A549 (cell line): ENCODE data around the gene UHRF1. TPM values are rescaled to one million over a fixed set of nuclear protein-coding genes. Genes with fewer than 3 reads are reported as not detected.

ENCODE experiments used
- ATAC-seq, 2 experiments: fragments of 200-7000 bp in 1 of 2; fragments of >200 bp in 1 of 2; cut with Nextera tagmentation in 1 of 2; cut with Tn5 transposase in 1 of 2; 3 replicates each; pipeline versions ENCODE4 v1.8.0 to v1.9.1; 2018 to 2020; ENCODE audit warnings: mild to moderate bottlenecking in 1 of 2, moderate library complexity in 1 of 2
- CTCF ChIA-PET: fragments of 300-600 bp; sonication (Branson Sonifier 250); formaldehyde crosslinking; extraction: SDS; loops from one replicate; lab custom pipeline; 2021; ENCODE audit warnings: antibody characterized with exemption, inconsistent platforms; lab: Yijun Ruan, JAX
- POLR2A ChIA-PET: fragments of 350-600 bp; formaldehyde crosslinking; extraction: SDS; loops from one replicate; lab custom pipeline; 2021; ENCODE audit warnings: antibody characterized with exemption, inconsistent platforms; lab: Yijun Ruan, JAX
- DNase-seq, 2 experiments: peaks; one replicate each; pipeline versions ENCODE4 v3.0.0 to v3.0.0-alpha.2; 2011 to 2016; ENCODE audit warnings: low read depth in 1 of 2, low spot score in 1 of 2
- FAIRE-seq: peaks from 2 replicates; lab custom pipeline; 2011; peaks lifted over from hg19 to GRCh38; lab: Jason Lieb, UNC
- H3K27ac ChIP-seq, 2 experiments: fragments of >200 bp; sonication (Bioruptor Twin); formaldehyde crosslinking; 3 replicates each; pipeline ENCODE4 v1.5.1; 2016 to 2017
- H3K4me1 ChIP-seq: fragments of >200 bp; sonication (Bioruptor Twin); formaldehyde crosslinking; 3 replicates; pipeline ENCODE4 v1.6.1; 2016
- H3K4me2 ChIP-seq: fragments of >200 bp; sonication (Bioruptor Twin); formaldehyde crosslinking; 3 replicates; pipeline ENCODE4 v1.6.1; 2016
- H3K4me3 ChIP-seq: fragments of >200 bp; sonication (Bioruptor Twin); formaldehyde crosslinking; 3 replicates; pipeline ENCODE4 v1.5.1; 2016
- H3K9me3 ChIP-seq: fragments of >200 bp; sonication (Bioruptor Twin); formaldehyde crosslinking; 3 replicates; pipeline ENCODE4 v1.6.1; 2016
- ATOH8 ChIP-seq: fragments of 250-450 bp; sonication (Bioruptor Pico); IDR thresholded peaks from 2 replicates; pipeline ENCODE4 v1.5.0; 2020; ENCODE audit warnings: low read depth, mild to moderate bottlenecking, moderate library complexity
- CBX8 ChIP-seq: fragments of 200-600 bp; sonication (generic); IDR thresholded peaks from 2 replicates; pipeline ENCODE4 v1.6.1; 2016
- CEBPB ChIP-seq, 2 experiments: fragments of >200 bp in 1 of 2; sonication (Bioruptor Twin) in 1 of 2; formaldehyde crosslinking in 1 of 2; IDR thresholded peaks; 2 replicates each; pipeline ENCODE4 v1.6.1; 2012 to 2016
- CTCF ChIP-seq: fragments of >200 bp; sonication (Bioruptor Twin); formaldehyde crosslinking; IDR thresholded peaks from 3 replicates; pipeline ENCODE4 v1.5.1; 2016
- FOXS1 ChIP-seq: fragments of 250-450 bp; sonication (Bioruptor Pico); IDR thresholded peaks from 2 replicates; pipeline ENCODE4 v1.5.0; 2020; ENCODE audit warnings: mild to moderate bottlenecking, moderate library complexity
- HEYL ChIP-seq: fragments of 250-450 bp; sonication (Bioruptor Pico); IDR thresholded peaks from 2 replicates; pipeline ENCODE4 v1.8.0; 2021; ENCODE audit warnings: mild to moderate bottlenecking, moderate library complexity
- HOXA7 ChIP-seq: fragments of 250-450 bp; sonication (Bioruptor Pico); IDR thresholded peaks from 2 replicates; pipeline ENCODE4 v1.5.0; 2020; ENCODE audit warnings: mild to moderate bottlenecking, moderate library complexity
- HOXB13 ChIP-seq: fragments of 250-450 bp; sonication (Bioruptor Pico); IDR thresholded peaks from 2 replicates; pipeline ENCODE4 v1.5.0; 2020; ENCODE audit warnings: low read depth, mild to moderate bottlenecking, moderate library complexity
- JUN ChIP-seq, 2 experiments: fragments of >200 bp; sonication (Bioruptor Twin); formaldehyde crosslinking; IDR thresholded peaks; 2 replicates in 1 of 2; 3 replicates in 1 of 2; pipeline ENCODE4 v1.6.1; 2016 to 2017
- JUNB ChIP-seq: fragments of >200 bp; sonication (Bioruptor Twin); formaldehyde crosslinking; IDR thresholded peaks from 2 replicates; pipeline ENCODE4 v1.6.1; 2016
- KDM1A ChIP-seq: fragments of 200-600 bp; sonication (generic); IDR thresholded peaks from 2 replicates; pipeline ENCODE4 v1.6.1; 2016; ENCODE audit warnings: low read depth, mild to moderate bottlenecking
- MYC ChIP-seq: IDR thresholded peaks from 2 replicates; pipeline ENCODE4 v1.6.1; 2012; ENCODE audit warnings: mild to moderate bottlenecking, inconsistent platforms, low read length, improper control_type of control experiment, borderline replicate concordance
- NR3C1 ChIP-seq: fragments of >200 bp; sonication (Bioruptor Twin); formaldehyde crosslinking; IDR thresholded peaks from 3 replicates; pipeline ENCODE4 v1.6.1; 2017
- RNF2 ChIP-seq: fragments of 200-600 bp; sonication (generic); IDR thresholded peaks from 2 replicates; pipeline ENCODE4 v1.6.1; 2016; ENCODE audit warnings: low read depth, mild to moderate bottlenecking, antibody characterized with exemption, moderate library complexity, borderline replicate concordance
- SREBF2 ChIP-seq: fragments of 450-650 bp; IDR thresholded peaks from 2 replicates; pipeline ENCODE4 v1.6.1; 2014; ENCODE audit warnings: mild to moderate bottlenecking, moderate library complexity
- ZSCAN20 ChIP-seq: fragments of 250-450 bp; sonication (Bioruptor Pico); IDR thresholded peaks from 2 replicates; pipeline ENCODE4 v1.8.0; 2022; ENCODE audit warnings: mild to moderate bottlenecking, moderate library complexity
- WGBS: methylation state at CpG from one replicate; pipeline ENCODE4 v1.1.6; 2017; ENCODE audit errors: missing lambda C conversion rate; 5-methylcytosine and 5-hydroxymethylcytosine counted together
- polyA plus RNA-seq, 4 experiments: library from polyadenylated mRNA; depleted of rRNA in 3 of 4; stranded (reverse); fragments of >200 nt; fragmentation: RNase III in 1 of 4; extraction: RNeasy Plus Mini Kit Qiagen cat#74134 plus additional on column Dnase treatment in 1 of 4; gene quantifications; 2 replicates in 3 of 4; 3 replicates in 1 of 4; pipeline ENCODE4 v1.2.3, GENCODE V29; 2011 to 2017
- TF ChIP-seq, protein P1 (sequence below): fragments of 200-600 bp; sonication (generic); IDR thresholded peaks from 2 replicates; pipeline ENCODE4 v1.6.1; 2016; ENCODE audit warnings: antibody characterized with exemption, mild to moderate bottlenecking, moderate library complexity

UHRF1 gene
- polyA plus RNA-seq, 2 of the 4 experiments (the other 2 are of a cell fraction): 7.2 to 52.3 TPM

DNA sequence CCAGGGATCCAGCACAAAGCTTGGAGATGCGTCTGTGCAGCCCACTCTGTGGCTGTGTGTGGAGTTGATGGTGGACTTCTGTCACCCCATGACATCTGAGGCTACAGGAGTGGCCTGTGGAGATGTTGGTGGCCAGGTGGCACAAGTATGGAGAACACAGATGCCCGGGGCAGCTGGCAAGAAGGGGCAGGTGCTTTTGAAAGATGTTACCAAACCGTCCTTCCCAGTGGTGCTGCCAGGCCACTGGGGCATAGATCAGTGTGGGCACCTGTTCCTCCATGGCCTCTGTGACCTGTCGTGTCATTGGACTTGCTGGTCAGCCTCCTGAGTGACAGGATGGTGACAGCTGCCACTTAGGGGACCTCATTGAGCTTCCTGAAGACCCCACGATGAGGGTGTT, 95.8 kb downstream of the UHRF1 start:
- Histone ChIP-seq H3K9me3 (no peaks in the 10 kb centered on the region), H3K27ac (no peak overlapping the region), H3K4me2 (no peak overlapping the region), H3K4me3 (no peak overlapping the region), H3K4me1 (peaks cover 12% of the 10 kb centered on the region)
- DNase-seq (no peak), FAIRE-seq (no peak), ATAC-seq (no peak)
- 100% methylated on average over 2 of the region's 5 CpGs for WGBS
- POLR2A ChIA-PET: no interaction called here
- no peak for TF ChIP-seq SREBF2
- no peak for TF ChIP-seq CBX8
- TF ChIP-seq HEYL (CRISPR knock-in tag): no peak
- no peak for TF ChIP-seq HOXB13 (CRISPR knock-in tag)
- TF ChIP-seq CEBPB (IDR thresholded peaks at IDR 0.05): no peak
- TF ChIP-seq RNF2: no peak
- TF ChIP-seq ZSCAN20 (CRISPR knock-in tag): no peak
- no peak for TF ChIP-seq FOXS1 (CRISPR knock-in tag)
- TF ChIP-seq MYC: no peak
- no peak for TF ChIP-seq ATOH8
- no peak for TF ChIP-seq CTCF
- no peak for TF ChIP-seq KDM1A
- TF ChIP-seq JUNB: no peak
- TF ChIP-seq JUN (IDR thresholded peaks at IDR 0.05): no peak
- TF ChIP-seq HOXA7 (CRISPR knock-in tag): no peak
- TF ChIP-seq, protein P1, sequence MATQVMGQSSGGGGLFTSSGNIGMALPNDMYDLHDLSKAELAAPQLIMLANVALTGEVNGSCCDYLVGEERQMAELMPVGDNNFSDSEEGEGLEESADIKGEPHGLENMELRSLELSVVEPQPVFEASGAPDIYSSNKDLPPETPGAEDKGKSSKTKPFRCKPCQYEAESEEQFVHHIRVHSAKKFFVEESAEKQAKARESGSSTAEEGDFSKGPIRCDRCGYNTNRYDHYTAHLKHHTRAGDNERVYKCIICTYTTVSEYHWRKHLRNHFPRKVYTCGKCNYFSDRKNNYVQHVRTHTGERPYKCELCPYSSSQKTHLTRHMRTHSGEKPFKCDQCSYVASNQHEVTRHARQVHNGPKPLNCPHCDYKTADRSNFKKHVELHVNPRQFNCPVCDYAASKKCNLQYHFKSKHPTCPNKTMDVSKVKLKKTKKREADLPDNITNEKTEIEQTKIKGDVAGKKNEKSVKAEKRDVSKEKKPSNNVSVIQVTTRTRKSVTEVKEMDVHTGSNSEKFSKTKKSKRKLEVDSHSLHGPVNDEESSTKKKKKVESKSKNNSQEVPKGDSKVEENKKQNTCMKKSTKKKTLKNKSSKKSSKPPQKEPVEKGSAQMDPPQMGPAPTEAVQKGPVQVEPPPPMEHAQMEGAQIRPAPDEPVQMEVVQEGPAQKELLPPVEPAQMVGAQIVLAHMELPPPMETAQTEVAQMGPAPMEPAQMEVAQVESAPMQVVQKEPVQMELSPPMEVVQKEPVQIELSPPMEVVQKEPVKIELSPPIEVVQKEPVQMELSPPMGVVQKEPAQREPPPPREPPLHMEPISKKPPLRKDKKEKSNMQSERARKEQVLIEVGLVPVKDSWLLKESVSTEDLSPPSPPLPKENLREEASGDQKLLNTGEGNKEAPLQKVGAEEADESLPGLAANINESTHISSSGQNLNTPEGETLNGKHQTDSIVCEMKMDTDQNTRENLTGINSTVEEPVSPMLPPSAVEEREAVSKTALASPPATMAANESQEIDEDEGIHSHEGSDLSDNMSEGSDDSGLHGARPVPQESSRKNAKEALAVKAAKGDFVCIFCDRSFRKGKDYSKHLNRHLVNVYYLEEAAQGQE: no peak
- CTCF ChIA-PET: interaction anchor here (1.3 kb wide), 1 partner anchor 16 kb away, joined by 4 read pairs; no protein-coding TSS in a partner anchor

DNA sequence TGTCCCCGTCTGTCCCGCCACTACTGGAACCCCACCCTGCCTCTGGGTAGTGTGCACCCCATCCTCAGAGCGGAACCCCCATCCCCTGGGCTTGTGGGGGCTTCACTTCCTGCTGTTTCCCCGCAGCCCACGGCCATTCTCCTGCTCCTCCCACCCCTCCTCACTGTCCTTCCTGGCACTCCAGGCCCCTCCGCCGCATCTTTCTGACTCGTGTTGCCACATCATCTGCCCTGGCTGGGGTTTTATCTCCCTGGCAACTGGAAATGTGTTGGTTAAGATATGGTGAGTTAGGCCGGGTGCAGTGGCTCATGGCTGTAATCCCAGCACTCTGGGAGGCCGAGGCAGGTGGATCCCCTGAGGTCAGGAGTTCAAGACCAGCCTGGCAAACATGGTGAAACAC, 96.9 kb downstream of the UHRF1 start:
- H3K4me3 ChIP-seq: no peak overlapping the region
- ChIA-PET CTCF (interaction anchor here (1.4 kb wide), 1 partner anchor 23 kb away, joined by 3 read pairs; no protein-coding TSS in a partner anchor), POLR2A (no interaction called here)
- ATAC-seq (no peak; a peak in 1 of 6 replicates), DNase-seq (no peak), FAIRE-seq (no peak)
- peaks cover 12% of the 10 kb centered on the region for H3K4me1 ChIP-seq
- 82% methylated on average over 8 of the region's 10 CpGs for WGBS
- H3K4me2 ChIP-seq: no peak overlapping the region
- no peak for TF ChIP-seq NR3C1
- TF ChIP-seq, protein P1: no peak
- H3K27ac ChIP-seq: no peak overlapping the region
- H3K9me3 ChIP-seq: no peaks in the 10 kb centered on the region
